GM10248 (cell line): ENCODE data around the gene GADD45GIP1.

ENCODE experiments used
- CTCF ChIA-PET: fragments of 300-600 bp; sonication (Branson Sonifier 250); formaldehyde crosslinking; extraction: SDS; loops from one replicate; lab custom pipeline; 2021; ENCODE audit warnings: antibody characterized with exemption; lab: Yijun Ruan, JAX
- POLR2A ChIA-PET: fragments of 350-650 bp; sonication (Branson Sonifier 250); formaldehyde crosslinking; extraction: SDS; loops from one replicate; lab custom pipeline; 2020; ENCODE audit warnings: antibody characterized with exemption; lab: Yijun Ruan, JAX
- DNase-seq: peaks from one replicate; pipeline ENCODE4 v3.0.0; 2012; ENCODE audit errors: extremely low spot score
- TF ChIP-seq, protein P1 (sequence below): IDR thresholded peaks from 2 replicates; pipeline ENCODE4 v1.5.1; 2012; ENCODE audit warnings: mild to moderate bottlenecking, low read depth; ENCODE audit errors: extremely low read depth, missing control alignments, control extremely low read depth

The GADD45GIP1 gene

DNA sequence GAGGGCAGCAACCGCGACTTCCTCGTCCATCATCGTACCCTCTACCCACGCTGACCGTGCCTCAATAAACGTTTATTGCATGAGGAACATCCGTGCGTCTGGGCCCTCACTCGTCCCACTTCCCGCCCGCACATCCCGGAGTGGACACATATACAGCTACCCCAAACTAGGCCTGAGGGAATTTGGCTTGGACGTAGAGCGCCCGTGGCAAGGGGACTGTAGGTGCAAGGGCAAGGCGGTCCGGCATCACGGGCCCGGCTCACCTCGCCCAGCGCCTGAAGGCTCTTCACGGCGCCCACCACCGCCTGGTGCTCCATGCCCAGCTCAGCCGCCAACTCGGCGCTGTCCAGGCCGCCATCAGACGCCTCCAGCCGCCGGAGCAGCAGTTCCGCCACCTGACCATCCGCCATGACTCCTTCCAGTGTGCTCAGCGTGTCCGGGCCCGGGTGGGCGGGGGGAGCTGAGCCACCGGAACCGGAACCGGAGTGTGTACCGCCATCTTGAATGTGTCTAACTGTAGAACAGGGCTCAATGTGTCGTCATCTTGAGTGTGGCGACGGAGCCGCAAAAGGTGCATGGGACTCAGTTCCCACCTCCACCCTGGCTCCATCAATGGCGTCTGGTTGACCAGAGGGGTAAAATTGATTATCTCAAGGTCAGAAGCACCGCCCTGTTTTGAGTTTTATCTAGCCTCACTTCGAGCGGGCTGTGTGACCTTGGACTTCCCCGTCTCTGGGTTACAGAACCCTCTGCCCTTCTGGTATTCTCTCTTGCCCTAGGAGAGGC, 23.5 kb downstream of the GADD45GIP1 start, which contains the start of gene FARSA:
Gene FARSA (minus strand): TSS at position 425 of the 786 bp plus-strand sequence. CDS start 15 bp downstream, at position 410.
- ChIA-PET POLR2A (interaction anchor here (0.5 to 1.5 kb wide), 4 partner anchors 10 to 171 kb away, joined by 3 to 5 read pairs (median 4); no protein-coding TSS in a partner anchor), CTCF (interaction anchor here (1.1 to 2.1 kb wide), 9 partner anchors 12 to 171 kb away, joined by 3 to 9 read pairs (median 3); partner anchors contain the start of genes GCDH and SYCE2)
- DNase-seq: peak; percentile 93
- TF ChIP-seq, protein P1, sequence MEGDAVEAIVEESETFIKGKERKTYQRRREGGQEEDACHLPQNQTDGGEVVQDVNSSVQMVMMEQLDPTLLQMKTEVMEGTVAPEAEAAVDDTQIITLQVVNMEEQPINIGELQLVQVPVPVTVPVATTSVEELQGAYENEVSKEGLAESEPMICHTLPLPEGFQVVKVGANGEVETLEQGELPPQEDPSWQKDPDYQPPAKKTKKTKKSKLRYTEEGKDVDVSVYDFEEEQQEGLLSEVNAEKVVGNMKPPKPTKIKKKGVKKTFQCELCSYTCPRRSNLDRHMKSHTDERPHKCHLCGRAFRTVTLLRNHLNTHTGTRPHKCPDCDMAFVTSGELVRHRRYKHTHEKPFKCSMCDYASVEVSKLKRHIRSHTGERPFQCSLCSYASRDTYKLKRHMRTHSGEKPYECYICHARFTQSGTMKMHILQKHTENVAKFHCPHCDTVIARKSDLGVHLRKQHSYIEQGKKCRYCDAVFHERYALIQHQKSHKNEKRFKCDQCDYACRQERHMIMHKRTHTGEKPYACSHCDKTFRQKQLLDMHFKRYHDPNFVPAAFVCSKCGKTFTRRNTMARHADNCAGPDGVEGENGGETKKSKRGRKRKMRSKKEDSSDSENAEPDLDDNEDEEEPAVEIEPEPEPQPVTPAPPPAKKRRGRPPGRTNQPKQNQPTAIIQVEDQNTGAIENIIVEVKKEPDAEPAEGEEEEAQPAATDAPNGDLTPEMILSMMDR: no peak

DNA sequence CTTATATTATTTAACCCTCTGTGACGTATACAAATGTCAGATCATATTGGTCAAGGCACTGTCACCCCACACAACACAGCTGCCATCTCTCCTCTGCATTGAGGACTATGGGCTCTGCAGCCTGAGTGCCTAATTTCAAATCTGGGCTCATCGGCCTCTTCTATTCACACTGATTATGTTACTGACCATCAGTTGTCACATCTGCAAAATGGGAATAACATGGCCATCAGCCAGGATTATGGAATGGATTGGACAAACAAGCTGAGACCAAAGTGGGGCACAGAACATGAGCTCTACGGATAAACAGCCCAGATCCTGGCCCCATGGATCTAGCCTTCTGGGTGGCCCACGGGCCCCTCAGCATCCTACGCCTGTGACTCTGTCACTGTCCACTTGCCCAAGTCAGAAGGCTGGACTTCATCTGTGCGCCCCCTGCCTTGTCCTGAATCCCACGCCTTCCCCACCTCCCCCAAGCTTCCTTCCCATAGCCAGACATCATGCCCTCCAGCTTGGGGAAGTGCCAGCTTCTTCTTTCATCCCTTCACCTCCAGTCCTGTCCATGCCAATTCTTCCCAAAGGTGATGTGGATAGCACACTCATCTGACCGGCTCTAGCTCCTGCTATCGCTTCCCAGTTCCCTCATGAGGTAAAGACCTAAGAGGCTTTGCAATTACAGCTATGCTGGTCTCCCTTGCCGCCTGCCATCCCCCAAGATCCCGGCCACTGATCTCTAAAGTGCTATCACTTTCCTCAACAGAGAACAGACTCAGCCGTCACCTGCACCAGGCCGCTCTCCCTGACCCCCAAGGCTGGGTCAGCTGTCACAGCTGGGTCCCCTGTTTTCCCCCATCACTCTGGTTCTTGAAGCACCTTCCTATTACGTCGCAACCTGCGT, 24.4 kb downstream of the GADD45GIP1 start:
- no peak for DNase-seq
- POLR2A ChIA-PET: interaction anchor here (0.6 to 1.5 kb wide), 3 partner anchors 28 to 172 kb away, joined by 3 to 5 read pairs (median 4); no protein-coding TSS in a partner anchor
- TF ChIP-seq, protein P1: no peak
- CTCF ChIA-PET: interaction anchor here (1.1 to 2.1 kb wide), 10 partner anchors 11 to 175 kb away, joined by 3 to 9 read pairs (median 4); partner anchors contain the start of genes GCDH and SYCE2

DNA sequence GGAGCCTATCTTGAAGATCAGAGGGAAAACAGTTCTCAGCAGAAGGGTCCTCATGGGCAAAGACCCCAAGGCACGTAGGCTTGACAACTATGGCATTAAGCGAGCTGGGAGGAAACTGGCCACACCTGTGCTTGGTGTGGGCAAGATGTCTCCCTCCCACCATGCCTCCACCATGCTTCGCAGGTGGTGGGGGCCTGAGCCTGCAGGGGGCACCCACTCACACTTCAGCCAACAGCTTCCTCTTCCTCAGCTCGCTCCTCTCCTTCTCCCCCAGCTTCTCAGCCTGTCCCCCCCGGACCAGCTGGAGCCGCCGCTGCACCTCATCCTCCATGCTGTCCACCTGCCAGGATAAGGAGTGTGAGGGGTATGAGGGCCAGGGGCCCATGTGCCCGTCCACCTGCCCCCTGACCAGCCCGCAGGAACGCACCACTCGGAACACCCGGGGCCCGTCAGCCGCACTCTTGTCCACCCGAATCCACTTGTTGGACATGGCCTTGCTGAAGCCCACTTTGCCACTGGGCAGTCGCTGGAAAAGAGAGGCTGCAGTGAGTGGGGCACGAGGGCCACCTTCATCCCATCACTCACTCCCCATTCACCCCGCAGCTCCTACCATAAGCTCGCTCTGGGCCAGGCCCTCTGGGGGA, 26.9 kb downstream of the GADD45GIP1 start:
- no peak for DNase-seq
- POLR2A ChIA-PET: no interaction called here
- CTCF ChIA-PET: interaction anchor here (1.0 to 1.6 kb wide), 4 partner anchors 13 to 35 kb away, joined by 3 to 6 read pairs (median 4); no protein-coding TSS in a partner anchor
- TF ChIP-seq, protein P1: no peak

DNA sequence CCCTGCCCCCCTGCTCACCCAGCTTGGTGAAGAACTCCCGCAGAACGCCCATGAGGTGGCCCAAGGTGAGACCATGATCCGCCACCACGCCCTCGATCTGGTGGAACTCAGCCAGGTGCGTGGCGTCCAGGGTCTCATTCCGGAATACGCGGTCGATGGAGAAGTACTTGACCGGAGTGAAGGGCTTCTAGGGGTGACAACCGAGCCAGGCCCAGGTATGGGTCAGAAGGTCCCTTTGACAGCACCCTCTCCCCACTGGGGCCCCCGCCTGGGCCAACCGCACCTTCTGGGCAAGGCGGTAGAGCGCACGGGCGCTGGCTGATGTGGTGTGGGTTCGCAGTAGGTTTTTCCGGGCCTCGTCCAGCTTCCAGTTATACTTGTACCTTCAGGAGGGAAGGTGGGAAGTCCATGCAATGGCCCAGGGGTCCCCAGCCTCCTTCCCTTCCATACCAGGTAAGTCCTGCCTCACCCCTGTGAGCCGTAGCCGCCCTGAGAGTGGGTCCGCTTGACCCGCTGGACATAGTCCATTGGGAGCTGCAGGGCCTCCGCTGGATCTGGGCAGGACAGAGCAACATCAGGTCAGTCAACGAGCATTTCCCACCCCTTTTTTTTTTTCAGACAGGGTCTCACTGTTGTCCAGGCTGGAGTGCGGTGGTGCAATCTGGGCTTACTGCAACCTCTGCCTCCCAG, 32.3 kb downstream of the GADD45GIP1 start:
- no peak for DNase-seq
- ChIA-PET CTCF (interaction anchor here (1.3 kb wide), 1 partner anchor 40 kb away, joined by 4 read pairs; no protein-coding TSS in a partner anchor), POLR2A (interaction anchor here (0.7 to 1.4 kb wide), 2 partner anchors 13 to 1873 kb away, joined by 3 read pairs; no protein-coding TSS in a partner anchor)
- TF ChIP-seq, protein P1: no peak

DNA sequence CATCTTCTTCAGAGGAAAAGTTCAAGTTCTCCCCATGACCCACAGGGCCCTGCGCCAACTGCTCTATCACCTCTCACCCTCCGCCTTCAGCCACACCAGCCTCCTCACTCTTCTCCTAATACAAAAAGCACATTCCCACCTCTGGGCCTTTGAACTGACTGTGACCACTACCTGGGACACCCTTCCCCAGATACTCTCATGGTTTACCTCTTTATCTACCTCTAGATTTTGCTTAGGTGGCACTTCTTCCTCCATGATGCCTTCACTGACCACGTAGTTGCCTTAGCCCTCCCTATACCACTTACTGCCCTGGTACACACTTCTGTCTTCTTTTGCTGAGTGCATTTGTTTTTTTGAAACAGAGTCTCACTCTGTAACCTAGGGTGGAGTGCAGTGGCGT, 34.1 kb downstream of the GADD45GIP1 start:
- ChIA-PET POLR2A (no interaction called here), CTCF (no interaction called here)
- TF ChIP-seq, protein P1: no peak
- DNase-seq: no peak
